IMR-90 (cell line): ENCODE results near the gene NFKBIE. TPM values are rescaled to one million over a fixed set of nuclear protein-coding genes. Genes with fewer than 3 reads are reported as not detected.
A peak's percentile ranks its signal among the peaks of the same experiment; 100 is the strongest.

ENCODE experiments used
- ATAC-seq: fragments of 200-7000 bp; cut with Tn5 transposase; 2 replicates; pipeline ENCODE4 v1.9.1; 2020; ENCODE audit warnings: low read depth, mild to moderate bottlenecking, moderate library complexity
- BruUV-seq: library from RNA; stranded (reverse); fragments of 400-500 nt; replicated peaks from 2 replicates; lab custom pipeline; 2021; lab: Mats Ljungman, UMichigan
- CTCF ChIA-PET: fragments of 300-600 bp; formaldehyde crosslinking; extraction: SDS; loops from one replicate; lab custom pipeline; 2021; ENCODE audit warnings: antibody characterized with exemption; lab: Yijun Ruan, JAX
- POLR2A ChIA-PET: fragments of 300-600 bp; sonication (Branson Sonifier 250); formaldehyde crosslinking; loops from one replicate; lab custom pipeline; 2022; ENCODE audit warnings: antibody characterized with exemption; ENCODE audit not compliant: unreplicated experiment; lab: Charles Lee
- DNase-seq: peaks from one replicate; pipeline ENCODE4 v3.0.0; 2013
- H2AFZ ChIP-seq: replicated peaks from 2 replicates; pipeline ENCODE3; 2013; ENCODE audit warnings: low read length, mild to moderate bottlenecking; ENCODE audit not compliant: poor library complexity
- H2AK5ac ChIP-seq: 2 replicates; pipeline ENCODE4 v1.6.1; 2013; ENCODE audit warnings: low read depth, low read length, inconsistent platforms
- H2AK9ac ChIP-seq: replicated peaks from 2 replicates; pipeline ENCODE3; 2013; ENCODE audit warnings: mild to moderate bottlenecking, low read depth, low read length, moderate library complexity; ENCODE audit not compliant: poor library complexity
- H2BK120ac ChIP-seq: 2 replicates; pipeline ENCODE4 v1.6.1; 2013; ENCODE audit warnings: low read depth, low read length, inconsistent platforms
- H2BK15ac ChIP-seq: 3 replicates; pipeline ENCODE4 v1.6.1; 2013; ENCODE audit warnings: low read depth, low read length, inconsistent platforms
- H2BK20ac ChIP-seq: 2 replicates; pipeline ENCODE4 v1.6.1; 2013; ENCODE audit warnings: low read depth, mild to moderate bottlenecking, inconsistent platforms, low read length, moderate library complexity
- H2BK5ac ChIP-seq: 2 replicates; pipeline ENCODE4 v1.6.1; 2013; ENCODE audit warnings: mild to moderate bottlenecking, low read depth, low read length, inconsistent platforms; ENCODE audit not compliant: poor library complexity, severe bottlenecking
- H3K14ac ChIP-seq: replicated peaks from 2 replicates; pipeline ENCODE4 v1.6.1; 2013; ENCODE audit warnings: low read depth, low read length, inconsistent platforms
- H3K18ac ChIP-seq: 2 replicates; pipeline ENCODE4 v1.6.1; 2013; ENCODE audit warnings: low read depth, low read length, control low read depth
- H3K23ac ChIP-seq: 2 replicates; pipeline ENCODE4 v1.6.1; 2013; ENCODE audit warnings: low read depth, low read length, inconsistent platforms
- H3K27ac ChIP-seq: 2 replicates; pipeline ENCODE4 v1.5.1; 2013; ENCODE audit warnings: mild to moderate bottlenecking, control low read depth, low read length; ENCODE audit not compliant: insufficient read depth
- H3K27me3 ChIP-seq: 2 replicates; pipeline ENCODE4 v1.6.1; 2013; ENCODE audit warnings: low read length; ENCODE audit not compliant: control insufficient read depth, insufficient read depth
- H3K36me3 ChIP-seq: 2 replicates; pipeline ENCODE4 v1.6.1; 2013; ENCODE audit warnings: low read length, mixed read lengths; ENCODE audit not compliant: control insufficient read depth, insufficient read depth
- H3K4ac ChIP-seq: 2 replicates; pipeline ENCODE4 v1.6.1; 2013; ENCODE audit warnings: low read depth, low read length, inconsistent platforms
- H3K4me1 ChIP-seq: 2 replicates; pipeline ENCODE4 v1.6.1; 2013; ENCODE audit warnings: low read length, mixed read lengths; ENCODE audit not compliant: control insufficient read depth, insufficient read depth
- H3K4me2 ChIP-seq: 2 replicates; pipeline ENCODE4 v1.6.1; 2013; ENCODE audit warnings: low read depth, mild to moderate bottlenecking, control low read depth, low read length, moderate library complexity
- H3K4me3 ChIP-seq: 2 replicates; pipeline ENCODE4 v1.5.1; 2013; ENCODE audit warnings: low read depth, mild to moderate bottlenecking, control low read depth, low read length, moderate library complexity; ENCODE audit not compliant: insufficient read depth
- H3K56ac ChIP-seq: 2 replicates; pipeline ENCODE4 v1.6.1; 2013; ENCODE audit warnings: low read length, inconsistent platforms; ENCODE audit not compliant: insufficient read depth; ENCODE audit errors: extremely low read depth
- H3K79me1 ChIP-seq, 2 experiments: 2 replicates each; pipeline ENCODE4 v1.6.1; 2013; ENCODE audit warnings: low read length in 2 of 2, inconsistent platforms in 1 of 2, low read depth in 1 of 2
- H3K9ac ChIP-seq: 2 replicates; pipeline ENCODE4 v1.6.1; 2013; ENCODE audit warnings: low read depth, low read length, control low read depth
- H3K9me1 ChIP-seq: 2 replicates; pipeline ENCODE4 v1.6.1; 2013; ENCODE audit warnings: low read length, inconsistent platforms; ENCODE audit not compliant: insufficient read depth
- H3K9me3 ChIP-seq: 2 replicates; pipeline ENCODE4 v1.6.1; 2013; ENCODE audit warnings: low read length; ENCODE audit not compliant: control insufficient read depth, insufficient read depth
- H4K20me1 ChIP-seq: 2 replicates; pipeline ENCODE4 v1.6.1; 2013; ENCODE audit warnings: low read length, inconsistent platforms; ENCODE audit not compliant: insufficient read depth
- H4K5ac ChIP-seq: 2 replicates; pipeline ENCODE4 v1.6.1; 2013; ENCODE audit warnings: mild to moderate bottlenecking, low read depth, low read length, control low read depth
- H4K8ac ChIP-seq, 2 experiments: 2 replicates each; pipeline ENCODE4 v1.6.1; 2013; ENCODE audit warnings: low read depth in 2 of 2, low read length in 2 of 2, control low read depth in 1 of 2, inconsistent platforms in 1 of 2
- H4K91ac ChIP-seq: 2 replicates; pipeline ENCODE4 v1.6.1; 2013; ENCODE audit warnings: low read depth, low read length, inconsistent platforms; ENCODE audit not compliant: insufficient read depth
- POLR2A ChIP-seq: IDR thresholded peaks from 2 replicates; pipeline ENCODE4 v1.6.1; 2012; ENCODE audit warnings: mild to moderate bottlenecking, low read depth, low read length
- RCOR1 ChIP-seq: IDR thresholded peaks from 2 replicates; pipeline ENCODE4 v1.6.1; 2012; ENCODE audit warnings: mild to moderate bottlenecking, low read length, improper control_type of control experiment; ENCODE audit not compliant: insufficient replicate concordance
- WGBS, 2 experiments: methylation state at CpG; one replicate each; pipeline versions ENCODE4 v1.1.5 to v1.1.7; 2013; ENCODE audit warnings: missing lambda C conversion rate in 2 of 2; ENCODE audit not compliant: insufficient read length in 1 of 2; ENCODE audit errors: extremely low coverage in 2 of 2; 5-methylcytosine and 5-hydroxymethylcytosine counted together
- dilution Hi-C: fragments of 300-500 bp; cut with HindIII; formaldehyde crosslinking; loops from one replicate; pipeline ENCODE4 v1.14.3; 2018; ENCODE audit warnings: low sequenced_read_pairs; ENCODE audit not compliant: unreplicated experiment
- in situ Hi-C: fragments of 300-500 bp; cut with MboI; formaldehyde crosslinking; loops from 3 replicates; pipeline ENCODE4 v1.14.3; 2019; ENCODE audit warnings: low sequenced_read_pairs, inconsistent platforms, mixed read lengths
- intact Hi-C: fragments of 100-400 bp; cut with micrococcal nuclease; formaldehyde crosslinking; loops from 2 replicates; pipeline ENCODE4 v1.10.0; 2022
- polyA plus RNA-seq, 3 experiments: library from polyadenylated mRNA; depleted of rRNA; stranded (reverse); fragments of >200 nt; gene quantifications; 2 replicates each; pipeline ENCODE4 v1.2.3, GENCODE V29; 2012; ENCODE audit warnings: low replicate concordance in 1 of 3
- total RNA-seq: library from RNA; depleted of rRNA; stranded (reverse); fragments of >200 nt; gene quantifications from 2 replicates; pipeline ENCODE4 v1.2.3, GENCODE V29; 2012

The NFKBIE gene
- total and polyA plus RNA-seq, 2 of the 4 experiments (the other 2 are of a cell fraction) = 7.9 to 13.0 TPM

DNA sequence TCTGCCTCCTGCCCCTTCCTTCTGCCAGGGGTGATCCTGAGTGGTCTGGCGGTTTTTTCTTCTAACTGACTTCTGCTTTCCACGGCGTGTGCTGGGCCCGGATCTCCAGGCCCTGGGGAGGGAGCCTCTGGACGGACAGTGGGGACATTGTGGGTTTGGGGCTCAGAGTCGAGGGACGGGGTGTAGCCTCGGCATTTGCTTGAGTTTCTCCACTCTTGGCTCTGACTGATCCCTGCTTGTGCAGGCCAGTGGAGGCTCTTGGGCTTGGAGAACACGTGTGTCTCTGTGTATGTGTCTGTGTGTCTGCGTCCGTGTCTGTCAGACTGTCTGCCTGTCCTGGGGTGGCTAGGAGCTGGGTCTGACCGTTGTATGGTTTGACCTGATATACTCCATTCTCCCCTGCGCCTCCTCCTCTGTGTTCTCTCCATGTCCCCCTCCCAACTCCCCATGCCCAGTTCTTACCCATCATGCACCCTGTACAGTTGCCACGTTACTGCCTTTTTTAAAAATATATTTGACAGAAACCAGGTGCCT lies 31.7 kb downstream of the NFKBIE start:
- dilution Hi-C loops (no loop called here), intact Hi-C loops (loop anchor here (1.0 kb wide), 2 partner anchors 61 to 137 kb away; no protein-coding TSS in a partner anchor), in situ Hi-C loops (loop anchor here (5.0 kb wide), 1 partner anchor 61 kb away; no protein-coding TSS in a partner anchor)
- Histone ChIP-seq H3K14ac (no peak overlapping the region), H2AK5ac (peak overlapping the region; percentile 84; the same call in 1 of the 2 replicates), H2AFZ (peak overlapping the region; percentile 8), H3K27ac (no peak overlapping the region), H3K27me3 (no peaks in the 10 kb centered on the region), H3K79me1 (0 out of 4 replicates have a peak, but pooled peaks cover 0 to 4% of the 10 kb centered on the region in 2 experiments), H3K4me3 (no peak overlapping the region), H2BK20ac (no peak overlapping the region), H3K4ac (no peak overlapping the region), H2BK5ac (no peak overlapping the region), H3K36me3 (peaks cover 2% of the 10 kb centered on the region; the same call in 1 of the 2 replicates), H4K5ac (no peak overlapping the region), H4K8ac (0 out of 4 replicates have a peak overlapping the region, but pooled peaks of 1 of the 2 experiments have one; percentile 18), H3K9ac (no peak overlapping the region), H2BK15ac (no peak overlapping the region), H3K23ac (no peak overlapping the region), H3K4me1 (peaks cover 16% of the 10 kb centered on the region), H2BK120ac (no peak overlapping the region), H3K18ac (no peak overlapping the region), H3K9me3 (no peaks in the 10 kb centered on the region), H3K56ac (no peak overlapping the region), H3K4me2 (no peak overlapping the region), H4K91ac (no peak overlapping the region), H4K20me1 (no peaks in the 10 kb centered on the region), H3K9me1 (peaks cover 4% of the 10 kb centered on the region), H2AK9ac (peak overlapping the region; percentile 52)
- ChIA-PET CTCF (interaction anchor here (0.6 to 1.8 kb wide), 9 partner anchors 11 to 1174 kb away, joined by 3 to 20 read pairs (median 4); partner anchors contain the start of gene SLC29A1), POLR2A (interaction anchor here (1.7 kb wide), 1 partner anchor 14 kb away, joined by 10 read pairs; the partner anchor contains the start of gene HSP90AB1)
- no peak for ATAC-seq
- BruUV-seq = no TSS peak
- WGBS, 2 experiments = 100% methylated on average over 1 of the region's 14 CpGs; no CpG with 5 or more reads in 1 of the 2 experiments
- TF ChIP-seq POLR2A (no peak), RCOR1 (no peak)
- no peak for DNase-seq
